ENCODE results near the gene CASP8AP2.

GRCh38 chr6:89794324-89794723, 35.4 kb upstream of the CASP8AP2 start:
- TF ChIP-seq CTCF (IDR thresholded peaks at IDR 0.05; ENCODE audit: low read length) (no peak), EZH2 (IDR thresholded peaks at IDR 0.05; ENCODE audit: borderline replicate concordance, low read length) (no peak)

Data from OCI-LY1 (cell line).